A549 (cell line): Measurements from ENCODE around the gene SHANK3.

Experiments used
- POLR2A ChIP-seq: IDR thresholded peaks from 2 replicates; pipeline ENCODE4 v1.6.1; 2012; ENCODE audit warnings: mild to moderate bottlenecking, low read length
- SMC3 ChIP-seq: fragments of >200 bp; sonication (Bioruptor Twin); formaldehyde crosslinking; IDR thresholded peaks from 3 replicates; pipeline ENCODE4 v1.6.1; 2018; ENCODE audit warnings: inconsistent platforms
- TF ChIP-seq, protein P1 (sequence below): fragments of >200 bp; sonication (Bioruptor Twin); formaldehyde crosslinking; IDR thresholded peaks from 3 replicates; pipeline ENCODE4 v1.5.1; 2016

DNA sequence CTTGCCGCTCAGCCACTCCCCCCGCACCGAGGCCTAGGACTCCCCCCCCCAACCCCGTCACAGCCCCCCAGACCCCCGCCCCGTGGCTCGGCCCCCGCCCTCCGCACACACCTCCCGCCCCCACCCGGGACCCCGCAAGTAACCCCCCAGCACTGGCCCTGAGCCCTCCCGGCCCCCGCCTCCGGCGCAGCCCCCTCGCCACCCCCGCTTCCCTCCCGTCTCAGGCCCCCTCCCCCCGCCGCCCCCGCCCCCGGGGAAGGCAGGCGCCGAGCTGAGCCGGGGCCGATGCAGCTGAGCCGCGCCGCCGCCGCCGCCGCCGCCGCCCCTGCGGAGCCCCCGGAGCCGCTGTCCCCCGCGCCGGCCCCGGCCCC lies 1.5 kb downstream of the SHANK3 start:
- TF ChIP-seq POLR2A (no peak), SMC3 (no peak)
- TF ChIP-seq, protein P1, sequence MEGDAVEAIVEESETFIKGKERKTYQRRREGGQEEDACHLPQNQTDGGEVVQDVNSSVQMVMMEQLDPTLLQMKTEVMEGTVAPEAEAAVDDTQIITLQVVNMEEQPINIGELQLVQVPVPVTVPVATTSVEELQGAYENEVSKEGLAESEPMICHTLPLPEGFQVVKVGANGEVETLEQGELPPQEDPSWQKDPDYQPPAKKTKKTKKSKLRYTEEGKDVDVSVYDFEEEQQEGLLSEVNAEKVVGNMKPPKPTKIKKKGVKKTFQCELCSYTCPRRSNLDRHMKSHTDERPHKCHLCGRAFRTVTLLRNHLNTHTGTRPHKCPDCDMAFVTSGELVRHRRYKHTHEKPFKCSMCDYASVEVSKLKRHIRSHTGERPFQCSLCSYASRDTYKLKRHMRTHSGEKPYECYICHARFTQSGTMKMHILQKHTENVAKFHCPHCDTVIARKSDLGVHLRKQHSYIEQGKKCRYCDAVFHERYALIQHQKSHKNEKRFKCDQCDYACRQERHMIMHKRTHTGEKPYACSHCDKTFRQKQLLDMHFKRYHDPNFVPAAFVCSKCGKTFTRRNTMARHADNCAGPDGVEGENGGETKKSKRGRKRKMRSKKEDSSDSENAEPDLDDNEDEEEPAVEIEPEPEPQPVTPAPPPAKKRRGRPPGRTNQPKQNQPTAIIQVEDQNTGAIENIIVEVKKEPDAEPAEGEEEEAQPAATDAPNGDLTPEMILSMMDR = no peak
